ENCODE measurements around the gene MAGOH. TPM values are rescaled to one million over a fixed set of nuclear protein-coding genes. Genes with fewer than 3 reads are reported as not detected.

Gene MAGOH
- total RNA-seq, 1 experiment from 2014 or later, result 75.7 TPM

- H3K36me3 ChIP-seq (ENCODE audit: low read depth), result peaks cover 44% of the 10 kb centered on the region
- CTCF ChIA-PET, result no interaction called here
- POLR2A ChIA-PET (ENCODE audit: unreplicated experiment), result no interaction called here
These were observed 25.7 kb upstream of the MAGOH start for GRCh38 chr1:53264048-53264447.

DNA sequence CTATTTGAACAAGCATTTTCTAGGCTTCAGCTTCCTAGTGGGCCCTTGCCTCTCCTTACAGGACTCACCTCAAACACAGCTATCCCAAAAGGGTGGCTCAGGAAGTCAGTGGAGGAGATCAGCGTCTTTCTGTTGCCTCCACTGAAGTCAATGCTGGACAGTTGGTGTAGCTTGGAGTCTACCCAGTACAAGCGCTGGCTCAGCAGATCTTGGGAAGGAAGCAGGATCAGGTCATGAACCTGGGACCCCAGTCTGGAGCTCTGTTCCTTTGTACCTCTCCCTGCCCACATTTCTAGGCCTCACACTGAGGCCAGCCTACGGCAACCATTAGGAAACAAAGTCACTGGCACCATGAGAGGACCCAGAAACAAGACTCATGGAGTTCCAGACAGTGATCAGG lies 23.7 kb upstream of the MAGOH start:
- no TSS peak for BruUV-seq (replicated peaks)
- H3K4me1 ChIP-seq (replicated peaks; ENCODE audit: insufficient read depth), result no peaks in the 10 kb centered on the region
- no peak overlapping the region for H3K27ac ChIP-seq
- no peak overlapping the region for H3K4me2 ChIP-seq
- intact Hi-C loops (cut with micrococcal nuclease; ENCODE audit: unreplicated experiment), result no loop called here
- no peaks in the 10 kb centered on the region for H3K79me2 ChIP-seq (ENCODE audit: low read depth)
- H3K9me3 ChIP-seq (ENCODE audit: insufficient read depth, low read depth), result no peaks in the 10 kb centered on the region
- no peak for DNase-seq
- no peaks in the 10 kb centered on the region for H4K20me1 ChIP-seq (ENCODE audit: insufficient read depth)
- no peak overlapping the region for H2AFZ ChIP-seq
- H3K4me3 ChIP-seq, result no peak overlapping the region
- no peak for TF ChIP-seq EZH2 (IDR thresholded peaks at IDR 0.05; ENCODE audit: low read depth)
- TF ChIP-seq, protein P1, sequence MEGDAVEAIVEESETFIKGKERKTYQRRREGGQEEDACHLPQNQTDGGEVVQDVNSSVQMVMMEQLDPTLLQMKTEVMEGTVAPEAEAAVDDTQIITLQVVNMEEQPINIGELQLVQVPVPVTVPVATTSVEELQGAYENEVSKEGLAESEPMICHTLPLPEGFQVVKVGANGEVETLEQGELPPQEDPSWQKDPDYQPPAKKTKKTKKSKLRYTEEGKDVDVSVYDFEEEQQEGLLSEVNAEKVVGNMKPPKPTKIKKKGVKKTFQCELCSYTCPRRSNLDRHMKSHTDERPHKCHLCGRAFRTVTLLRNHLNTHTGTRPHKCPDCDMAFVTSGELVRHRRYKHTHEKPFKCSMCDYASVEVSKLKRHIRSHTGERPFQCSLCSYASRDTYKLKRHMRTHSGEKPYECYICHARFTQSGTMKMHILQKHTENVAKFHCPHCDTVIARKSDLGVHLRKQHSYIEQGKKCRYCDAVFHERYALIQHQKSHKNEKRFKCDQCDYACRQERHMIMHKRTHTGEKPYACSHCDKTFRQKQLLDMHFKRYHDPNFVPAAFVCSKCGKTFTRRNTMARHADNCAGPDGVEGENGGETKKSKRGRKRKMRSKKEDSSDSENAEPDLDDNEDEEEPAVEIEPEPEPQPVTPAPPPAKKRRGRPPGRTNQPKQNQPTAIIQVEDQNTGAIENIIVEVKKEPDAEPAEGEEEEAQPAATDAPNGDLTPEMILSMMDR (conservative IDR thresholded peaks at IDR 0.05), result no peak
- no peaks in the 10 kb centered on the region; the same call in 1 of the 2 replicates for H3F3A ChIP-seq (ENCODE audit: insufficient read depth, low read depth)
- H3K27me3 ChIP-seq (ENCODE audit: insufficient read depth, low read depth), result no peaks in the 10 kb centered on the region
- H3K9me2 ChIP-seq (ENCODE audit: insufficient read depth), result no peaks in the 10 kb centered on the region
- H3K36me3 ChIP-seq (ENCODE audit: low read depth), result peaks cover 53% of the 10 kb centered on the region
- ChIA-PET CTCF (no interaction called here), POLR2A (ENCODE audit: unreplicated experiment) (no interaction called here)

More at GRCh38 chr1:53264048-53264447, 25.7 kb upstream of the MAGOH start:
- Histone ChIP-seq H3K4me2 (no peak overlapping the region), H4K20me1 (ENCODE audit: insufficient read depth) (no peaks in the 10 kb centered on the region), H3K9me3 (ENCODE audit: insufficient read depth, low read depth) (no peaks in the 10 kb centered on the region), H3K9me2 (ENCODE audit: insufficient read depth) (no peaks in the 10 kb centered on the region), H2AFZ (no peak overlapping the region), H3K4me1 (replicated peaks; ENCODE audit: insufficient read depth) (no peaks in the 10 kb centered on the region), H3K4me3 (no peak overlapping the region), H3K27ac (no peak overlapping the region), H3K79me2 (ENCODE audit: low read depth) (no peaks in the 10 kb centered on the region), H3K27me3 (ENCODE audit: insufficient read depth, low read depth) (no peaks in the 10 kb centered on the region), H3F3A (ENCODE audit: insufficient read depth, low read depth) (no peaks in the 10 kb centered on the region; the same call in 1 of the 2 replicates)
- DNase-seq, result no peak
- no TSS peak for BruUV-seq (replicated peaks)
- TF ChIP-seq, protein P1 (conservative IDR thresholded peaks at IDR 0.05), result no peak
- no peak for TF ChIP-seq EZH2 (IDR thresholded peaks at IDR 0.05; ENCODE audit: low read depth)
- intact Hi-C loops (cut with micrococcal nuclease; ENCODE audit: unreplicated experiment), result no loop called here

DNA sequence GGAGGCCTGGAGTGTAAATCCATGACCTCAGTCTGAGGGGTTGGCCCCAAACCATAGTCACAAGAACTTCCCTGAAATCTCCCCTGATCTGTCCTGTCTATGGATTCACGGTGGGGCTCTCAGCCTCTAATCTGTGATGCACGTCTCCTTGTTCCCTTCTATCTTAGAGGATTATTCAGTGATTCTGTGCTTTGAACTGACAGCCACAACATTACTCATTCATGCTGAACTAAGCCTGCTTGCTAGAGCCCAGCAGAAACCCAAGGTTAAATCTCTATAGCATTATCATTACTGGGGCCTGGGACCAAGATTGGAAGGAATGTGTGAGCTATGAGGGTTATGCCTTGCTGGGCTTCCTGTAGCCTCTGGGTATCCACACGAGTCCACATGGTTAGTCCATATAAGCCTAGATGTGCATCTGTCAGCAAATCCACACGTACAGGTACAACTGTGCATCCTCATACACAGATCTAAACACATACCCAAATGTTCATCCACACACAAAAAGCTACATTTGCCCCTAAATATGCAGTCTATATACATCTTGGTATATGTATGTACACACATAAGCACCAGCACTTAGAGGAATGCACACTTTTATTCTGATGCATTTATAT lies 22.4 kb upstream of the MAGOH start:
- Histone ChIP-seq H3K27me3 (ENCODE audit: insufficient read depth, low read depth) (no peaks in the 10 kb centered on the region), H3F3A (ENCODE audit: insufficient read depth, low read depth) (no peaks in the 10 kb centered on the region; the same call in 1 of the 2 replicates), H3K9me3 (ENCODE audit: insufficient read depth, low read depth) (no peaks in the 10 kb centered on the region), H3K79me2 (ENCODE audit: low read depth) (no peaks in the 10 kb centered on the region), H3K4me3 (no peak overlapping the region), H3K4me2 (no peak overlapping the region), H3K9me2 (ENCODE audit: insufficient read depth) (no peaks in the 10 kb centered on the region), H4K20me1 (ENCODE audit: insufficient read depth) (no peaks in the 10 kb centered on the region; the same call in 1 of the 2 replicates), H2AFZ (no peak overlapping the region), H3K4me1 (replicated peaks; ENCODE audit: insufficient read depth) (no peaks in the 10 kb centered on the region), H3K36me3 (ENCODE audit: low read depth) (peaks cover 54% of the 10 kb centered on the region), H3K27ac (no peak overlapping the region)
- intact Hi-C loops (cut with micrococcal nuclease; ENCODE audit: unreplicated experiment), result no loop called here
- no TSS peak for BruUV-seq (replicated peaks)
- CTCF ChIA-PET, result no interaction called here
- DNase-seq, result no peak
- TF ChIP-seq, protein P1 (conservative IDR thresholded peaks at IDR 0.05), result no peak
- no peak for TF ChIP-seq EZH2 (IDR thresholded peaks at IDR 0.05; ENCODE audit: low read depth)
- POLR2A ChIA-PET (ENCODE audit: unreplicated experiment), result no interaction called here
